ENCODE measurements around the gene IFT81.
"Not testable (repeated sequence)": the region's sequence is repeated elsewhere in the genome, so short reads cannot be mapped to it uniquely, and the experiment has no call there.

The IFT81 gene

DNA sequence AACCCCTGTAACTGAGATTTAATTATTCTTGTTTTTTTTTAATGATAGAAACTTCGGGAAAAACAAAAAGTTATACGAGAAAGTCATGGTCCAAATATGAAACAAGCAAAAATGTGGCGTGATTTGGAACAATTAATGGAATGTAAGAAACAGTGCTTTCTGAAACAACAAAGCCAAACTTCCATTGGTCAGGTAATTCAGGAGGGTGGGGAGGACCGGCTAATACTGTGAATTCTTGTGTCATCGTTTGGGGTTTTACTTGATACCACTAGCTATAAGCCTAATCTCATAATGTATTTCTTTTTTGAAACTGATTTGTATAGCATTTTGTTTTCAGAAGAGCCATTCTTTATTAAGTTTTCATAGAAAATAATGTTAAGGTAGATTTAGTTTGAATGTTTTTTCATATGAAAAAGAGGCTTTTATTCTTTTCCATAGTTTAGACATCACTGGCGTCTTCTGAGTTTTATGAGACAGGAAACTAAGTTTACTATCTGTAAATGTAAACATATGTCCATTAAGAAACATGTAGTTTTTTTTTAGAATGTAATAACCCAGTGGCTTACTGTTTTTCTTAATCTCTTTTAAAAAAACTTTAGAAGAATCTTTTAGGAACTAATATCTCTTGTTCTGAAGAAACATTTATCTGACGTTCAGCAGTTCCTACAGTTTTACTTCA lies 94.0 kb downstream of the IFT81 start:
- Histone ChIP-seq H3K4me3 (ENCODE audit: insufficient read length, low read depth) (no peak overlapping the region), H3K9me3 (ENCODE audit: insufficient read depth, low read length) (peaks cover 4% of the 10 kb centered on the region; the same call in 1 of the 2 replicates), H3K27me3 (ENCODE audit: insufficient read depth, insufficient read length) (no peaks in the 10 kb centered on the region), H3K4me1 (ENCODE audit: insufficient read depth, insufficient read length) (no peaks in the 10 kb centered on the region), H3K9ac (ENCODE audit: insufficient read length, low read depth) (no peak overlapping the region), H3K36me3 (ENCODE audit: insufficient read depth, insufficient read length, low read length) (peaks cover 17% of the 10 kb centered on the region)
- no peak for DNase-seq (ENCODE audit: low read depth, low spot score)
- TF ChIP-seq ZNF274 (IDR thresholded peaks at IDR 0.05; ENCODE audit: low read depth, low read length), result no peak
- TF ChIP-seq SUZ12 (IDR thresholded peaks at IDR 0.05; ENCODE audit: extremely low read depth, insufficient read depth, insufficient read length), result no peak
- no peak for TF ChIP-seq YY1 (IDR thresholded peaks at IDR 0.05; ENCODE audit: insufficient read depth, insufficient read length)

GRCh38 chr12:110222027-110222426 lies 97.9 kb downstream of the IFT81 start:
- TF ChIP-seq SUZ12 (IDR thresholded peaks at IDR 0.05; ENCODE audit: extremely low read depth, insufficient read depth, insufficient read length) (no peak), ZNF274 (IDR thresholded peaks at IDR 0.05; ENCODE audit: low read depth, low read length) (no peak), YY1 (IDR thresholded peaks at IDR 0.05; ENCODE audit: insufficient read depth, insufficient read length) (no peak)
- no peak for DNase-seq (ENCODE audit: low read depth, low spot score)
- peaks cover 17% of the 10 kb centered on the region for H3K36me3 ChIP-seq (ENCODE audit: insufficient read depth, insufficient read length, low read length)
- no peaks in the 10 kb centered on the region for H3K27me3 ChIP-seq (ENCODE audit: insufficient read depth, insufficient read length)
- no peak overlapping the region for H3K9ac ChIP-seq (ENCODE audit: insufficient read length, low read depth)
- no peak overlapping the region for H3K4me3 ChIP-seq (ENCODE audit: insufficient read length, low read depth)
- no peaks in the 10 kb centered on the region for H3K9me3 ChIP-seq (ENCODE audit: insufficient read depth, low read length)
- no peaks in the 10 kb centered on the region for H3K4me1 ChIP-seq (ENCODE audit: insufficient read depth, insufficient read length)

- no peaks in the 10 kb centered on the region for H3K9me3 ChIP-seq (ENCODE audit: insufficient read depth, low read length)
- H3K27me3 ChIP-seq (ENCODE audit: insufficient read depth, insufficient read length), result no peaks in the 10 kb centered on the region
- peaks cover 17% of the 10 kb centered on the region for H3K36me3 ChIP-seq (ENCODE audit: insufficient read depth, insufficient read length, low read length)
- H3K9ac ChIP-seq (ENCODE audit: insufficient read length, low read depth), result no peak overlapping the region
- no peak overlapping the region for H3K4me3 ChIP-seq (ENCODE audit: insufficient read length, low read depth)
- DNase-seq (ENCODE audit: low read depth, low spot score), result no peak
- no peak for TF ChIP-seq SUZ12 (IDR thresholded peaks at IDR 0.05; ENCODE audit: extremely low read depth, insufficient read depth, insufficient read length)
- no peak for TF ChIP-seq ZNF274 (IDR thresholded peaks at IDR 0.05; ENCODE audit: low read depth, low read length)
- no peak for TF ChIP-seq YY1 (IDR thresholded peaks at IDR 0.05; ENCODE audit: insufficient read depth, insufficient read length)
- H3K4me1 ChIP-seq (ENCODE audit: insufficient read depth, insufficient read length), result no peaks in the 10 kb centered on the region
Measured at GRCh38 chr12:110222433-110222832, 98.3 kb downstream of the IFT81 start.

- Histone ChIP-seq H3K27me3 (ENCODE audit: insufficient read depth, insufficient read length) (no peaks in the 10 kb centered on the region), H3K9ac (ENCODE audit: insufficient read length, low read depth) (no peak overlapping the region), H3K9me3 (ENCODE audit: insufficient read depth, low read length) (no peaks in the 10 kb centered on the region), H3K4me1 (ENCODE audit: insufficient read depth, insufficient read length) (no peaks in the 10 kb centered on the region), H3K4me3 (ENCODE audit: insufficient read length, low read depth) (no peak overlapping the region), H3K36me3 (ENCODE audit: insufficient read depth, insufficient read length, low read length) (peaks cover 17% of the 10 kb centered on the region)
- no peak for DNase-seq (ENCODE audit: low read depth, low spot score)
- TF ChIP-seq ZNF274 (IDR thresholded peaks at IDR 0.05; ENCODE audit: low read depth, low read length), result no peak
- TF ChIP-seq SUZ12 (IDR thresholded peaks at IDR 0.05; ENCODE audit: extremely low read depth, insufficient read depth, insufficient read length), result no peak
- TF ChIP-seq YY1 (IDR thresholded peaks at IDR 0.05; ENCODE audit: insufficient read depth, insufficient read length), result no peak
Measured at GRCh38 chr12:110223777-110224378, 99.7 kb downstream of the IFT81 start.

GRCh38 chr12:110224379-110225304 lies 100.5 kb downstream of the IFT81 start:
- no peaks in the 10 kb centered on the region for H3K4me1 ChIP-seq (ENCODE audit: insufficient read depth, insufficient read length)
- TF ChIP-seq SUZ12 (IDR thresholded peaks at IDR 0.05; ENCODE audit: extremely low read depth, insufficient read depth, insufficient read length), result no peak
- no peak for TF ChIP-seq ZNF274 (IDR thresholded peaks at IDR 0.05; ENCODE audit: low read depth, low read length)
- no peak for TF ChIP-seq YY1 (IDR thresholded peaks at IDR 0.05; ENCODE audit: insufficient read depth, insufficient read length)
- H3K27me3 ChIP-seq (ENCODE audit: insufficient read depth, insufficient read length), result no peaks in the 10 kb centered on the region
- H3K9ac ChIP-seq (ENCODE audit: insufficient read length, low read depth), result no peak overlapping the region
- DNase-seq (ENCODE audit: low read depth, low spot score), result no peak
- H3K4me3 ChIP-seq (ENCODE audit: insufficient read length, low read depth), result no peak overlapping the region
- H3K9me3 ChIP-seq (ENCODE audit: insufficient read depth, low read length), result no peaks in the 10 kb centered on the region
- peaks cover 12% of the 10 kb centered on the region for H3K36me3 ChIP-seq (ENCODE audit: insufficient read depth, insufficient read length, low read length)

- Histone ChIP-seq H3K27me3 (ENCODE audit: insufficient read depth, insufficient read length) (no peaks in the 10 kb centered on the region), H3K4me3 (ENCODE audit: insufficient read length, low read depth) (no peak overlapping the region), H3K36me3 (ENCODE audit: insufficient read depth, insufficient read length, low read length) (peaks cover 3% of the 10 kb centered on the region), H3K4me1 (ENCODE audit: insufficient read depth, insufficient read length) (no peaks in the 10 kb centered on the region), H3K9me3 (ENCODE audit: insufficient read depth, low read length) (no peaks in the 10 kb centered on the region), H3K9ac (ENCODE audit: insufficient read length, low read depth) (no peak overlapping the region)
- no peak for DNase-seq (ENCODE audit: low read depth, low spot score)
- TF ChIP-seq ZNF274 (IDR thresholded peaks at IDR 0.05; ENCODE audit: low read depth, low read length) (no peak), YY1 (IDR thresholded peaks at IDR 0.05; ENCODE audit: insufficient read depth, insufficient read length) (no peak), SUZ12 (IDR thresholded peaks at IDR 0.05; ENCODE audit: extremely low read depth, insufficient read depth, insufficient read length) (no peak)
Measured at GRCh38 chr12:110227138-110227537, 103.0 kb downstream of the IFT81 start.

DNA sequence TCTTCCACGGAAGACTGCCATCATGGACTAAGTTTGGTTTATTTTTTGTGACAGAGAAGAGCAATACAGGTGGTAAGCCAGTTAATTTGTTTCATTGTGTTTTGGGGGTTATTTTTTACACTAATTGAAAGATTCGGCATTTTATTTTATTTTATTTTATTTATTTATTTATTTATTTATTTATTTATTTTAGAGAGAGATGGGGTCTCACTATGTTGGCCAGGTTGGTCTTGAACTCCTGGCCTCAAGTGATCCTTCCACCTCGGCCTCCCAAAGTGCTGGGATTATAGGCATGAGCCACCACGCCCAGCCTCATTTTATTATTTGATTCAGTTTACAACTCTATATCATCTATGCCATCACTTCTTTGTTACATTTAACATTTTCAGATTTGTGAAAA lies 104.2 kb downstream of the IFT81 start:
- not testable (repeated sequence) for H3K27me3 ChIP-seq (ENCODE audit: insufficient read depth, insufficient read length); H3K9ac ChIP-seq (ENCODE audit: insufficient read length, low read depth); H3K4me1 ChIP-seq (ENCODE audit: insufficient read depth, insufficient read length); DNase-seq (ENCODE audit: low read depth, low spot score); H3K4me3 ChIP-seq (ENCODE audit: insufficient read length, low read depth); H3K9me3 ChIP-seq (ENCODE audit: insufficient read depth, low read length); H3K36me3 ChIP-seq (ENCODE audit: insufficient read depth, insufficient read length, low read length)
